ENCODE measurements around the gene PCDH9. TPM values are rescaled to one million over a fixed set of nuclear protein-coding genes. Genes with fewer than 3 reads are reported as not detected.

Gene PCDH9
- total RNA-seq, 1 donor from 2014 or later, result 14.7 TPM

- intact Hi-C loops (cut with micrococcal nuclease), result no loop called here
- no peak for TF ChIP-seq CTCF (IDR thresholded peaks at IDR 0.05; ENCODE audit: borderline replicate concordance)
- H3K4me3 ChIP-seq, result no peak overlapping the region
- no peaks in the 10 kb centered on the region for H3K9me3 ChIP-seq (replicated peaks)
- no peaks in the 10 kb centered on the region for H3K36me3 ChIP-seq
- no peak for DNase-seq
- H3K4me1 ChIP-seq, result peaks cover 9% of the 10 kb centered on the region
- no peak overlapping the region for H3K27ac ChIP-seq (replicated peaks)
- no peaks in the 10 kb centered on the region for H3K27me3 ChIP-seq (ENCODE audit: low read depth)
Observed at GRCh38 chr13:66357463-66357862, 872.7 kb downstream of the PCDH9 start.

- H3K9me3 ChIP-seq (replicated peaks), result no peaks in the 10 kb centered on the region
- no peaks in the 10 kb centered on the region for H3K36me3 ChIP-seq
- H3K27me3 ChIP-seq (ENCODE audit: low read depth), result no peaks in the 10 kb centered on the region
- H3K27ac ChIP-seq (replicated peaks), result no peak overlapping the region
- no peak for DNase-seq
- H3K4me1 ChIP-seq, result peaks cover 9% of the 10 kb centered on the region
- intact Hi-C loops (cut with micrococcal nuclease), result no loop called here
- no peak overlapping the region for H3K4me3 ChIP-seq
- TF ChIP-seq CTCF (IDR thresholded peaks at IDR 0.05; ENCODE audit: borderline replicate concordance), result no peak
Observed at GRCh38 chr13:66354879-66355751, 875.0 kb downstream of the PCDH9 start.

GRCh38 chr13:66353664-66354063 lies 876.5 kb downstream of the PCDH9 start:
- Histone ChIP-seq H3K4me1 (peaks cover 24% of the 10 kb centered on the region), H3K36me3 (no peaks in the 10 kb centered on the region), H3K27me3 (ENCODE audit: low read depth) (no peaks in the 10 kb centered on the region), H3K27ac (replicated peaks) (no peak overlapping the region), H3K9me3 (replicated peaks) (no peaks in the 10 kb centered on the region), H3K4me3 (no peak overlapping the region)
- no peak for TF ChIP-seq CTCF (IDR thresholded peaks at IDR 0.05; ENCODE audit: borderline replicate concordance)
- no peak for DNase-seq
- intact Hi-C loops (cut with micrococcal nuclease), result no loop called here

DNA sequence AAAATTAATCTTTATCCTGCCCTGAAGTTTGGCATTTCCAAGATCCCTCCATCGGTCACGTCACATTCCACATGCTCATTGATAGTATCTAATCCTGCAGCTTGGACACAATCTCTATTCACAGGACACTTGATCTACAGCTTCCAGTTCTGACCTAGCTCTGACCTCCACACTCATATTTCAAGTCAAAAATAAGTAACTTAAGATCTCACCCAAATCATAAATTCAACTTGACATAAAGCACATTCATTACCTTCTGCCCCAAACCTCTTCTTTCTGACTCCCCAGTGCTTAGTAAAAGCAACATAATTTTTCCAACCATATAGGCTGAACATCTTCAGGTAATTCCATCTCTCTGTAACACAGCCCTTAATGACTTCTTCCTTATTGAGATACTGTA lies 880.2 kb downstream of the PCDH9 start:
- H3K9me3 ChIP-seq (replicated peaks), result no peaks in the 10 kb centered on the region
- H3K27me3 ChIP-seq (ENCODE audit: low read depth), result no peaks in the 10 kb centered on the region
- H3K4me1 ChIP-seq, result peaks cover 25% of the 10 kb centered on the region
- no peak for TF ChIP-seq CTCF (IDR thresholded peaks at IDR 0.05; ENCODE audit: borderline replicate concordance)
- no peak overlapping the region for H3K27ac ChIP-seq (replicated peaks)
- no peak overlapping the region for H3K4me3 ChIP-seq
- no peaks in the 10 kb centered on the region for H3K36me3 ChIP-seq
- DNase-seq, result no peak
- intact Hi-C loops (cut with micrococcal nuclease), result no loop called here

DNA sequence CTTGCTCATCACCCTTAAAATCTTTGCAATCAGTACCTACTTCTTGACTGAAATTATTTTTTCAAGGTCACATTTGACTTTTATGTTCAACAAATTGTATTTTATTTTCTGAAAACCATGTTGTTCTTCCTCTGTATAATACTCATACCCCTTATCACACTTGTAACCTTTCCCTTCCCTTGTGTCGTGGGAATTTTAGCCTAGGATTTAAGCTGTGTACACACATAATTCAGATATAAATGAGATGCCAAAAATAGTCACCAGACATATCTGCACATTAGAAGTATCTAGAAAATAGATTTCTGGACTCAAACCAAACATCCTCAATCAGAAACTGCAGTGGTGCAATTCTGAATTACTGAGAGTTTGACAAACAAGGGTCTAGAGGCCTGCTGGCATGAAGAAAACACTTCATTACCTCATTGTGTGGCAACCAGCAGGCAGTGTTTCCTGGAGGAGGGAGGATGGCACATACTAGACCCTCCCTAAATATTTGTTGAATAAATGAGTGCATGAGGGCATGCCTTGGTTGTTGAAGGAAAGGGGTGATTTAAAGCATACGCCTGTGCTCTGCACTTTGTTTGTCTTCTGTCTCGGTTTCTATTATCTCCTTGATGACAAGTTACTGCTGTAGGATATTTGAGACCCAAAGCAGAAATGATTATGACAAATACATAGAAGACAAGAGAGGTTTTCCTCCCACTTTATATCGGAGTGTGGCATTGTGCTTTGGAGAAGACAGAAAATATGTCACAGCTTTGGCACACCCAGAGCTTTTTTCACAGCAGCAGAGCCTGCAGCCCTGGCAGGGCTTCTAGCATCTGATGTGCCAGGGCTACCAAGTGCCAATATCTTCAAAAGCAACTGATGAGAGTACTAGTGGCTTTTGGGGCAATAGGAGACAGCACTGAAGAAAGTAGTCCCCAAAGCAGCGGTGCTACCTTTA lies 881.1 kb downstream of the PCDH9 start:
- Histone ChIP-seq H3K27me3 (ENCODE audit: low read depth) (no peaks in the 10 kb centered on the region), H3K9me3 (replicated peaks) (no peaks in the 10 kb centered on the region), H3K4me1 (peaks cover 24% of the 10 kb centered on the region), H3K36me3 (no peaks in the 10 kb centered on the region), H3K4me3 (no peak overlapping the region), H3K27ac (replicated peaks) (peak overlapping the region; percentile 14)
- intact Hi-C loops (cut with micrococcal nuclease), result no loop called here
- peak; percentile 15 for DNase-seq
- no peak for TF ChIP-seq CTCF (IDR thresholded peaks at IDR 0.05; ENCODE audit: borderline replicate concordance)
